MM.1S (cell line): ENCODE data around the gene SLC48A1.

ENCODE experiments used
- DNase-seq: peaks from one replicate; pipeline ENCODE4 v3.0.0-alpha.2; 2015
- H2AFZ ChIP-seq: fragments of 300-600 bp; sonication (generic); 2 replicates; pipeline ENCODE4 v1.6.0; 2016; ENCODE audit warnings: antibody characterized with exemption, low read length
- H3F3A ChIP-seq: fragments of 300-600 bp; sonication (generic); 2 replicates; pipeline ENCODE4 v1.6.1; 2016; ENCODE audit warnings: mild to moderate bottlenecking, antibody characterized with exemption, low read length, moderate library complexity, mixed read lengths; ENCODE audit not compliant: insufficient read depth
- H3K27ac ChIP-seq: fragments of 300-600 bp; sonication (generic); 2 replicates; pipeline ENCODE4 v1.5.1; 2016; ENCODE audit warnings: mild to moderate bottlenecking, low read length
- H3K27me3 ChIP-seq: fragments of 300-600 bp; sonication (generic); replicated peaks from 2 replicates; pipeline ENCODE4 v1.6.0; 2016; ENCODE audit warnings: low read length; ENCODE audit not compliant: insufficient read depth
- H3K36me3 ChIP-seq: fragments of 300-600 bp; sonication (generic); replicated peaks from 2 replicates; pipeline ENCODE4 v1.6.1; 2016; ENCODE audit warnings: mild to moderate bottlenecking, low read length, mixed read lengths; ENCODE audit not compliant: insufficient read depth
- H3K4me1 ChIP-seq: fragments of 300-600 bp; sonication (generic); 2 replicates; pipeline ENCODE4 v1.6.1; 2016; ENCODE audit warnings: low read length, mixed read lengths
- H3K4me2 ChIP-seq: fragments of 300-600 bp; sonication (generic); 2 replicates; pipeline ENCODE4 v1.6.0; 2016; ENCODE audit warnings: low read depth, low read length
- H3K4me3 ChIP-seq: fragments of 300-600 bp; sonication (generic); 2 replicates; pipeline ENCODE4 v1.5.1; 2016; ENCODE audit warnings: low read length, mixed read lengths
- H3K79me2 ChIP-seq: fragments of 300-600 bp; sonication (generic); 2 replicates; pipeline ENCODE4 v1.6.1; 2016; ENCODE audit warnings: mixed run types, low read length, mixed read lengths
- H3K9ac ChIP-seq: fragments of 300-600 bp; sonication (generic); 2 replicates; pipeline ENCODE4 v1.6.1; 2016; ENCODE audit warnings: low read length, mixed read lengths
- H3K9me2 ChIP-seq: fragments of 300-600 bp; sonication (generic); replicated peaks from 2 replicates; pipeline ENCODE4 v1.6.1; 2016; ENCODE audit warnings: mild to moderate bottlenecking, low read length, mixed read lengths; ENCODE audit not compliant: insufficient read depth
- H3K9me3 ChIP-seq: fragments of 300-600 bp; sonication (generic); replicated peaks from 2 replicates; pipeline ENCODE4 v1.6.1; 2016; ENCODE audit warnings: mild to moderate bottlenecking, low read length, mixed read lengths; ENCODE audit not compliant: insufficient read depth
- H4K20me1 ChIP-seq: fragments of 300-600 bp; sonication (generic); 2 replicates; pipeline ENCODE4 v1.6.1; 2016; ENCODE audit warnings: mild to moderate bottlenecking, low read length, moderate library complexity, mixed read lengths; ENCODE audit not compliant: insufficient read depth
- EZH2 ChIP-seq: fragments of 300-600 bp; sonication (generic); optimal IDR thresholded peaks from 2 replicates; pipeline ENCODE3; 2017; ENCODE audit warnings: low read depth, mild to moderate bottlenecking, antibody characterized with exemption, low read length, mixed read lengths
- EZH2phosphoT487 ChIP-seq: fragments of 300-600 bp; sonication (generic); IDR thresholded peaks from 2 replicates; pipeline ENCODE4 v1.6.1; 2018; ENCODE audit warnings: antibody characterized with exemption, low read length
- TF ChIP-seq, protein P1 (sequence below): fragments of 300-600 bp; sonication (generic); IDR thresholded peaks from 2 replicates; pipeline ENCODE4 v1.5.1; 2016; ENCODE audit warnings: antibody characterized with exemption, low read length, mixed read lengths

SLC48A1 gene

DNA sequence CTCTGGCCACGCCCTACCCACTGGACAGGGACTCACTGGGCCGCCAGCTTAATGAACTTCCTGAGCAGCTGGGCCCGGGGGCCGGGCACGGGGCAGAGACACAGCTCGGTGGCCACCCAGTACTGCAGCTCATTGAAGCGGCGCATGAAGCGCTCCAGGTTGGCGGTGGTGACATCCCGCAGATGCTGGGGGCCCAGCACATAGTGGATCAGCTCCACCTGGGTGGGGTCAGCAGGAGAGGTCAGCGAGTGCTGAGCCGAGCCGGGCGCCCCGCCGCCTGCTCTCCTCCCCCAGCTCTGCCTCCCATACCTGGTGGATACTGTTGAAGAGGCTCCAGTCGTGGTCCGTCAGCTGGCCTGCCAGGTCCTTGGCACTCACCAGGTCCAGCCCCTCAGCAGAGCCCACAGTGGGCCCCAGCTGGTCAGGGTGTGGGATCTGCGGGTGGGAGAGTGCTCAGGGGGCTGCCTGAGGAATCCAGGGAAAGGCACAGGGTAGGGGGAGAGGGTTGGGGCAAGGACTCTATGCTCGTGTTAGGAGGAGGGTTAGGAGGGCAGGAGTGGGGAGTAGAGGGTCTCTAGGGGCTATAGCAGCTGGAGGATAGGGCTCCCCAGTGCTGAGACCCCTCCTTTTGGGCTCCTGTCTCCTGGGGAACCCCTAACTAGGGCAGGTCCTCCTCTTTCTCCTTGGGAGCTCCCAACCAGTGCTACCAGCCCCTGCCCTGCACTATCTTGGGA, 32.3 kb upstream of the SLC48A1 start:
- TF ChIP-seq, protein P1, sequence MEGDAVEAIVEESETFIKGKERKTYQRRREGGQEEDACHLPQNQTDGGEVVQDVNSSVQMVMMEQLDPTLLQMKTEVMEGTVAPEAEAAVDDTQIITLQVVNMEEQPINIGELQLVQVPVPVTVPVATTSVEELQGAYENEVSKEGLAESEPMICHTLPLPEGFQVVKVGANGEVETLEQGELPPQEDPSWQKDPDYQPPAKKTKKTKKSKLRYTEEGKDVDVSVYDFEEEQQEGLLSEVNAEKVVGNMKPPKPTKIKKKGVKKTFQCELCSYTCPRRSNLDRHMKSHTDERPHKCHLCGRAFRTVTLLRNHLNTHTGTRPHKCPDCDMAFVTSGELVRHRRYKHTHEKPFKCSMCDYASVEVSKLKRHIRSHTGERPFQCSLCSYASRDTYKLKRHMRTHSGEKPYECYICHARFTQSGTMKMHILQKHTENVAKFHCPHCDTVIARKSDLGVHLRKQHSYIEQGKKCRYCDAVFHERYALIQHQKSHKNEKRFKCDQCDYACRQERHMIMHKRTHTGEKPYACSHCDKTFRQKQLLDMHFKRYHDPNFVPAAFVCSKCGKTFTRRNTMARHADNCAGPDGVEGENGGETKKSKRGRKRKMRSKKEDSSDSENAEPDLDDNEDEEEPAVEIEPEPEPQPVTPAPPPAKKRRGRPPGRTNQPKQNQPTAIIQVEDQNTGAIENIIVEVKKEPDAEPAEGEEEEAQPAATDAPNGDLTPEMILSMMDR: no peak
- TF ChIP-seq EZH2: no peak
- no peak for TF ChIP-seq EZH2phosphoT487
- no peak overlapping the region for H3K4me3 ChIP-seq
- DNase-seq: no peak

DNA sequence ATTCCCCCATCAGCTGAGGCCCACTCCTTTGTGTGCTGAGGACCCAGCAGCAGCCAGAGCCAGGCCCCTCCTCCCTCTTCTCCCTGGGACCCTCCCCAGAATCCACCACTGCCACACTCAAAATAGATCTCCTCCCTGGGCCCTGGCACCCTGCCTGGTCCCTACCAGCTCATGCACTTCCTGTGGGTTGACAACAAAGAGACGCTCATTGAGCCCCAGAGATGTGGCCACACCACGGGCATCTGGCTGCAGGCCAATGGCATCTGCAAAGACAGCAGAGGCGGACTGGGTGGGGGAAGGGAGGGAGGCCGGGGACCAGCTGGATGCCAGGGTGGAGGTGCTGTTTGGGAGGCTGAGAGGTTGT, 31.7 kb upstream of the SLC48A1 start:
- H3K4me1 ChIP-seq: peaks cover 16% of the 10 kb centered on the region
- TF ChIP-seq EZH2 (no peak), EZH2phosphoT487 (no peak)
- TF ChIP-seq, protein P1: no peak
- no peaks in the 10 kb centered on the region for H4K20me1 ChIP-seq
- peak; percentile 93 for DNase-seq
- H3F3A ChIP-seq: peaks cover 5% of the 10 kb centered on the region; the same call in 1 of the 2 replicates
- peak overlapping the region; percentile 23 for H3K4me2 ChIP-seq
- H3K4me3 ChIP-seq: no peak overlapping the region
- no peaks in the 10 kb centered on the region for H3K9me3 ChIP-seq
- H3K36me3 ChIP-seq: no peaks in the 10 kb centered on the region
- no peaks in the 10 kb centered on the region for H3K79me2 ChIP-seq
- no peaks in the 10 kb centered on the region for H3K27me3 ChIP-seq
- H2AFZ ChIP-seq: peak overlapping the region; percentile 44
- no peaks in the 10 kb centered on the region for H3K9me2 ChIP-seq
- H3K9ac ChIP-seq: no peak overlapping the region
- peak overlapping the region; percentile 32; the same call in 1 of the 2 replicates for H3K27ac ChIP-seq

More for the DNA sequence above, 32.3 kb upstream of the SLC48A1 start:
- Histone ChIP-seq H3K9me2 (no peaks in the 10 kb centered on the region), H3K4me1 (peaks cover 14% of the 10 kb centered on the region), H3K36me3 (no peaks in the 10 kb centered on the region), H3K9ac (no peak overlapping the region), H4K20me1 (no peaks in the 10 kb centered on the region), H2AFZ (peak overlapping the region; percentile 44), H3K4me2 (peak overlapping the region; percentile 23; the same call in 1 of the 2 replicates), H3K27ac (peak overlapping the region; percentile 32; the same call in 1 of the 2 replicates), H3K27me3 (no peaks in the 10 kb centered on the region), H3K79me2 (no peaks in the 10 kb centered on the region), H3F3A (peaks cover 5% of the 10 kb centered on the region; the same call in 1 of the 2 replicates), H3K9me3 (no peaks in the 10 kb centered on the region)

- H2AFZ ChIP-seq: no peak overlapping the region; the same call in 1 of the 2 replicates
- H3K9ac ChIP-seq: no peak overlapping the region
- no peak overlapping the region for H3K27ac ChIP-seq
- TF ChIP-seq, protein P1: peak; percentile 96
- TF ChIP-seq EZH2phosphoT487: no peak
- TF ChIP-seq EZH2: no peak
- peak; percentile 47 for DNase-seq
- no peak overlapping the region for H3K4me2 ChIP-seq
- H4K20me1 ChIP-seq: no peaks in the 10 kb centered on the region
- no peaks in the 10 kb centered on the region for H3K36me3 ChIP-seq
- H3K27me3 ChIP-seq: no peaks in the 10 kb centered on the region
- H3K4me1 ChIP-seq: peaks cover 26% of the 10 kb centered on the region
- no peaks in the 10 kb centered on the region for H3K79me2 ChIP-seq
- H3K9me2 ChIP-seq: no peaks in the 10 kb centered on the region
- peaks cover 5% of the 10 kb centered on the region; the same call in 1 of the 2 replicates for H3F3A ChIP-seq
- H3K9me3 ChIP-seq: no peaks in the 10 kb centered on the region
- H3K4me3 ChIP-seq: no peak overlapping the region
Observed at GRCh38 chr12:47742253-47742825, 30.7 kb upstream of the SLC48A1 start.
